Muscle of arm (tissue), 12 donors: ENCODE results near the gene FARP1. TPM values are rescaled to one million over a fixed set of nuclear protein-coding genes. Genes with fewer than 3 reads are reported as not detected.

Source experiments
- DNase-seq: peaks from one replicate; pipeline ENCODE4 v3.0.0-alpha.2; 2013
- polyA plus RNA-seq, 12 donors: library from polyadenylated mRNA; unstranded; fragments of 120-200 nt; gene quantifications; one replicate each; pipeline ENCODE4 v1.2.1, GENCODE V29; 2013; ENCODE audit not compliant: insufficient read length in 12 of 12

FARP1 gene
- polyA plus RNA-seq, 12 donors = 67.3 to 111 (median 73.0) TPM; not detected in 1

GRCh38 chr13:98195054-98195791 is 52.3 kb downstream of the FARP1 start:
- no peak for DNase-seq

GRCh38 chr13:98198683-98199082 is 55.8 kb downstream of the FARP1 start:
- no peak for DNase-seq

- no peak for DNase-seq
Measured at GRCh38 chr13:98199480-98199879, 56.6 kb downstream of the FARP1 start.

GRCh38 chr13:98200211-98200878 is 57.5 kb downstream of the FARP1 start:
- no peak for DNase-seq

- no peak for DNase-seq
Measured at GRCh38 chr13:98201189-98201588, 58.3 kb downstream of the FARP1 start.

GRCh38 chr13:98201984-98202383 is 59.1 kb downstream of the FARP1 start:
- DNase-seq = no peak

GRCh38 chr13:98203646-98204326 is 60.9 kb downstream of the FARP1 start:
- no peak for DNase-seq

- no peak for DNase-seq
Measured at GRCh38 chr13:98204546-98204945, 61.7 kb downstream of the FARP1 start.

GRCh38 chr13:98206946-98207345 is 64.1 kb downstream of the FARP1 start:
- no peak for DNase-seq

- no peak for DNase-seq
Measured at GRCh38 chr13:98207416-98207815, 64.5 kb downstream of the FARP1 start.

GRCh38 chr13:98208606-98209005 is 65.7 kb downstream of the FARP1 start:
- no peak for DNase-seq

- no peak for DNase-seq
Measured at GRCh38 chr13:98212763-98213162, 69.9 kb downstream of the FARP1 start.

GRCh38 chr13:98213354-98213753 is 70.5 kb downstream of the FARP1 start:
- no peak for DNase-seq

GRCh38 chr13:98214008-98214643 is 71.2 kb downstream of the FARP1 start:
- peak; percentile 37 for DNase-seq

GRCh38 chr13:98214707-98215106 is 71.8 kb downstream of the FARP1 start:
- DNase-seq = no peak

GRCh38 chr13:98215508-98215907 is 72.6 kb downstream of the FARP1 start:
- DNase-seq = no peak

GRCh38 chr13:98216135-98216565 is 73.3 kb downstream of the FARP1 start:
- DNase-seq = no peak

GRCh38 chr13:98216711-98217285 is 73.9 kb downstream of the FARP1 start:
- no peak for DNase-seq

- DNase-seq = no peak
Measured at GRCh38 chr13:98217597-98217996, 74.7 kb downstream of the FARP1 start.

- DNase-seq = no peak
Measured at GRCh38 chr13:98219685-98220084, 76.8 kb downstream of the FARP1 start.

- DNase-seq = no peak
Measured at GRCh38 chr13:98220271-98220791, 77.4 kb downstream of the FARP1 start.

GRCh38 chr13:98221234-98221633 is 78.3 kb downstream of the FARP1 start:
- DNase-seq = peak; percentile 46
